ENCODE results near the gene SIGLEC8.

DNA sequence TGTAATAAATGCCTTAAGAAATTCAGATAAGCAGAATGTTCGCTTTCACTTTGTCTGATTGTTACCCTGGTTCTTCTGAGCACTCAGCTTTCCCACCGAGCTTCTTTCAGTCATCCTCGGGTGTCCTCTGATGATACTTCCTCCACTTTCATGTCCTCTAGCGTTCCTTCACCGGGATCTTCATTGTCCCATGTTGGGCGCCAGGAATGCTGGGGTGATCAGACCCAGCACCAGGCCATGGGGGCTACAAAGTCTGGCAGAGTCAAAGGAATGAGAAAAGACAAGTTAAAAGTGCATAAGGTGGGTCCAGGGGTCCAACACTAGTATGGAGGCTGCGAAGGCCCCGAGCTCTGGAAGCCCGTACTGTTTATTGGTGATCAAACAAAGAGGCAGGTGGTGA, 56.1 kb downstream of the SIGLEC8 start:
- TF ChIP-seq, protein P1, sequence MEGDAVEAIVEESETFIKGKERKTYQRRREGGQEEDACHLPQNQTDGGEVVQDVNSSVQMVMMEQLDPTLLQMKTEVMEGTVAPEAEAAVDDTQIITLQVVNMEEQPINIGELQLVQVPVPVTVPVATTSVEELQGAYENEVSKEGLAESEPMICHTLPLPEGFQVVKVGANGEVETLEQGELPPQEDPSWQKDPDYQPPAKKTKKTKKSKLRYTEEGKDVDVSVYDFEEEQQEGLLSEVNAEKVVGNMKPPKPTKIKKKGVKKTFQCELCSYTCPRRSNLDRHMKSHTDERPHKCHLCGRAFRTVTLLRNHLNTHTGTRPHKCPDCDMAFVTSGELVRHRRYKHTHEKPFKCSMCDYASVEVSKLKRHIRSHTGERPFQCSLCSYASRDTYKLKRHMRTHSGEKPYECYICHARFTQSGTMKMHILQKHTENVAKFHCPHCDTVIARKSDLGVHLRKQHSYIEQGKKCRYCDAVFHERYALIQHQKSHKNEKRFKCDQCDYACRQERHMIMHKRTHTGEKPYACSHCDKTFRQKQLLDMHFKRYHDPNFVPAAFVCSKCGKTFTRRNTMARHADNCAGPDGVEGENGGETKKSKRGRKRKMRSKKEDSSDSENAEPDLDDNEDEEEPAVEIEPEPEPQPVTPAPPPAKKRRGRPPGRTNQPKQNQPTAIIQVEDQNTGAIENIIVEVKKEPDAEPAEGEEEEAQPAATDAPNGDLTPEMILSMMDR (IDR thresholded peaks at IDR 0.05), result no peak
- no peak for TF ChIP-seq POLR2A (IDR thresholded peaks at IDR 0.05)
